H9 (cell line): Measurements from ENCODE around the gene DHFR2. TPM values are rescaled to one million over a fixed set of nuclear protein-coding genes. Genes with fewer than 3 reads are reported as not detected.
A peak's percentile ranks its signal among the peaks of the same experiment; 100 is the strongest.

Experiments used
- DNase-seq: peaks from one replicate; pipeline ENCODE4 v3.0.0-alpha.2; 2017
- H2AFZ ChIP-seq: one replicate; pipeline ENCODE4 v1.6.1; 2013; ENCODE audit warnings: mild to moderate bottlenecking, low read length, control low read depth, moderate library complexity
- H2AK5ac ChIP-seq: 2 replicates; pipeline ENCODE4 v1.6.1; 2013; ENCODE audit warnings: low read length, control low read depth, mixed read lengths; ENCODE audit not compliant: insufficient read length
- H2BK120ac ChIP-seq: one replicate; pipeline ENCODE4 v1.6.1; 2013; ENCODE audit warnings: low read depth, mild to moderate bottlenecking, low read length, control low read depth, inconsistent platforms; ENCODE audit not compliant: poor library complexity, severe bottlenecking
- H2BK12ac ChIP-seq: 2 replicates; pipeline ENCODE4 v1.6.1; 2013; ENCODE audit warnings: low read length, control low read depth, mixed read lengths, low read depth; ENCODE audit not compliant: insufficient read length
- H2BK15ac ChIP-seq: 2 replicates; pipeline ENCODE4 v1.6.1; 2013; ENCODE audit warnings: low read depth, low read length, control low read depth
- H2BK20ac ChIP-seq: one replicate; pipeline ENCODE4 v1.6.1; 2013; ENCODE audit warnings: low read depth, mild to moderate bottlenecking, low read length, control low read depth, inconsistent platforms; ENCODE audit not compliant: poor library complexity, severe bottlenecking
- H2BK5ac ChIP-seq: 2 replicates; pipeline ENCODE4 v1.6.1; 2013; ENCODE audit warnings: low read length, control low read depth, mixed read lengths; ENCODE audit not compliant: insufficient read length
- H3K14ac ChIP-seq: 2 replicates; pipeline ENCODE4 v1.6.1; 2013; ENCODE audit warnings: low read length, control low read depth; ENCODE audit not compliant: insufficient read depth
- H3K18ac ChIP-seq: 2 replicates; pipeline ENCODE4 v1.6.1; 2013; ENCODE audit warnings: low read depth, mild to moderate bottlenecking, mixed read lengths, low read length, control low read depth; ENCODE audit not compliant: insufficient read length
- H3K23ac ChIP-seq: 2 replicates; pipeline ENCODE4 v1.6.1; 2013; ENCODE audit warnings: low read length, control low read depth, mixed read lengths, low read depth; ENCODE audit not compliant: insufficient read length
- H3K23me2 ChIP-seq: 2 replicates; pipeline ENCODE4 v1.6.1; 2013; ENCODE audit warnings: low read depth, mild to moderate bottlenecking, mixed read lengths, low read length, control low read depth; ENCODE audit not compliant: insufficient read length, poor library complexity, severe bottlenecking
- H3K27ac ChIP-seq: 2 replicates; pipeline ENCODE4 v1.5.1; 2013; ENCODE audit warnings: low read length, control low read depth, mixed read lengths, low read depth; ENCODE audit not compliant: insufficient read length
- H3K27me3 ChIP-seq: 2 replicates; pipeline ENCODE4 v1.6.1; 2013; ENCODE audit warnings: low read length, control low read depth, inconsistent platforms; ENCODE audit not compliant: insufficient read depth
- H3K4ac ChIP-seq: 2 replicates; pipeline ENCODE4 v1.6.1; 2013; ENCODE audit warnings: low read depth, mild to moderate bottlenecking, control low read depth, inconsistent platforms, low read length, moderate library complexity
- H3K4me1 ChIP-seq: 2 replicates; pipeline ENCODE4 v1.6.1; 2013; ENCODE audit warnings: low read length, control low read depth, inconsistent platforms; ENCODE audit not compliant: insufficient read depth
- H3K4me2 ChIP-seq: 2 replicates; pipeline ENCODE4 v1.6.1; 2013; ENCODE audit warnings: low read length, control low read depth, mixed read lengths; ENCODE audit not compliant: insufficient read length, insufficient read depth
- H3K56ac ChIP-seq: 2 replicates; pipeline ENCODE4 v1.6.1; 2013; ENCODE audit warnings: low read depth, mild to moderate bottlenecking, mixed read lengths, low read length, control low read depth; ENCODE audit not compliant: insufficient read length
- H3K79me1 ChIP-seq: 2 replicates; pipeline ENCODE4 v1.6.1; 2013; ENCODE audit warnings: low read depth, mild to moderate bottlenecking, moderate library complexity, low read length, control low read depth, inconsistent platforms; ENCODE audit not compliant: insufficient read depth, poor library complexity, severe bottlenecking
- H3K79me2 ChIP-seq: 2 replicates; pipeline ENCODE4 v1.6.1; 2013; ENCODE audit warnings: low read length, control low read depth, inconsistent platforms; ENCODE audit not compliant: insufficient read depth
- H3K9ac ChIP-seq: 2 replicates; pipeline ENCODE4 v1.6.1; 2013; ENCODE audit warnings: low read length, control low read depth, mixed read lengths; ENCODE audit not compliant: insufficient read length; ENCODE audit errors: extremely low read depth
- H3K9me3 ChIP-seq: one replicate; pipeline ENCODE4 v1.6.1; 2013; ENCODE audit warnings: low read depth, low read length, inconsistent platforms; ENCODE audit not compliant: control insufficient read depth
- H3T11ph ChIP-seq: one replicate; pipeline ENCODE4 v1.6.1; 2013; ENCODE audit warnings: mild to moderate bottlenecking, low read length, control low read depth, inconsistent platforms
- H4K20me1 ChIP-seq: one replicate; pipeline ENCODE4 v1.6.1; 2013; ENCODE audit not compliant: control insufficient read depth, insufficient read length, insufficient read depth
- H4K5ac ChIP-seq: 2 replicates; pipeline ENCODE4 v1.6.1; 2013; ENCODE audit warnings: low read depth, mild to moderate bottlenecking, mixed read lengths, low read length, control low read depth; ENCODE audit not compliant: insufficient read length
- H4K8ac ChIP-seq: replicated peaks from 2 replicates; pipeline ENCODE4 v1.6.1; 2013; ENCODE audit warnings: low read length, control low read depth, mixed read lengths, low read depth; ENCODE audit not compliant: insufficient read length
- H4K91ac ChIP-seq: 2 replicates; pipeline ENCODE4 v1.6.1; 2013; ENCODE audit warnings: low read depth, mild to moderate bottlenecking, moderate library complexity, mixed read lengths, low read length, control low read depth; ENCODE audit not compliant: insufficient read length
- H3K27ac Mint-ChIP-seq, 3 experiments: 2 replicates in 2 of 3; 3 replicates in 1 of 3; pipeline ENCODE4 v1.8.0; 2020 to 2021; ENCODE audit warnings: mixed read lengths in 3 of 3, mild to moderate bottlenecking in 1 of 3, moderate library complexity in 1 of 3
- H3K27me3 Mint-ChIP-seq: 2 replicates; pipeline ENCODE4 v1.8.0; 2021; ENCODE audit warnings: low read depth, mild to moderate bottlenecking, moderate library complexity, mixed read lengths
- H3K36me3 Mint-ChIP-seq, 3 experiments: 2 replicates in 2 of 3; 3 replicates in 1 of 3; pipeline ENCODE4 v1.8.0; 2020 to 2021; ENCODE audit warnings: low read depth in 3 of 3, mixed read lengths in 3 of 3; ENCODE audit not compliant: insufficient read depth in 1 of 3
- H3K4me1 Mint-ChIP-seq, 2 experiments: 2 replicates each; pipeline ENCODE4 v1.8.0; 2020; ENCODE audit warnings: mixed read lengths in 2 of 2
- H3K4me3 Mint-ChIP-seq, 2 experiments: 2 replicates in 1 of 2; 3 replicates in 1 of 2; pipeline ENCODE4 v1.8.0; 2020 to 2021; ENCODE audit warnings: mild to moderate bottlenecking in 2 of 2, mixed read lengths in 2 of 2, moderate library complexity in 1 of 2
- H3K9me3 Mint-ChIP-seq, 2 experiments: 2 replicates in 1 of 2; 3 replicates in 1 of 2; pipeline ENCODE4 v1.8.0; 2020; ENCODE audit warnings: mild to moderate bottlenecking in 2 of 2, mixed read lengths in 2 of 2, moderate library complexity in 1 of 2
- WGBS: extraction: QIAGEN DNeasy Blood & Tissue Kit; methylation state at CpG from one replicate; pipeline ENCODE4 v1.1.7; 2013; ENCODE audit warnings: missing lambda C conversion rate, low lambda C conversion rate, mixed read lengths; ENCODE audit not compliant: insufficient read length; ENCODE audit errors: extremely low coverage; 5-methylcytosine and 5-hydroxymethylcytosine counted together
- total RNA-seq: library from RNA; stranded (reverse); gene quantifications from 2 replicates; pipeline ENCODE4 v1.2.1, GENCODE V29; 2021
- TF ChIP-seq, protein P1 (sequence below): fragments of 200-600 bp; sonication (generic); conservative IDR thresholded peaks from 3 replicates; pipeline ENCODE4 v1.8.0; 2021; ENCODE audit warnings: antibody characterized with exemption, mild to moderate bottlenecking

Gene DHFR2
- total RNA-seq, 1 experiment from 2014 or later, result 1.6 TPM

DNA sequence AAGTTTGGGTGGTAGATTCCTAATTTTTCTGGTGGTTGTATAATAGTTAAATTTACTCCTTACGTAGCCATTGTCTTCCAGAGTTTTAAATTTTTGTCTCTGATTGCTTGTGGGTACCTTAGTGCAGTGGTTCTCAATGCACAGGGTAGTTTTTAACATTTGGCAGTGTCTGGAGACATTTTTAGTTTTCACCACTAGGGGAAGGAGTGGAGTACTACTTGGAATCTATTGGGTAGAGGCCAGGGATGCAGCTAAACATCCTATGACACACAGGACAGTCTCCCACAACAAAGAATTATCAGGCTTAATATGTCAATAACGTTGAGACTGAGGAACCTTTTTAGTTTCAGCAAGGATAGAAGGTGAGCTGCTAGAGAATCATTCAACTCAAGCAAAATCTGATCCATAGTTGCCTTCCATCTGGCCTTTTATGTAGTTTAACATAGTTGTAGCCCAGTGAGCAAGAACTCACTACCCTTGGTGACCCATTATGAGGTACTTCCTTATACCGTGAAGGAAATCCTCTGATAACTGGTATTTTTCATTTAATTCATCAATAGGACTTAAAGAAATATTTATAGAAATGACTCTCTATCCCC, 25.7 kb downstream of the DHFR2 start:
- Histone ChIP-seq H3K23ac (no peak overlapping the region), H3K18ac (no peak overlapping the region), H3K9me3 (no peaks in the 10 kb centered on the region), H2AFZ (no peak overlapping the region), H3K79me1 (no peaks in the 10 kb centered on the region), H4K8ac (no peak overlapping the region), H2BK20ac (no peak overlapping the region), H3K4ac (no peak overlapping the region), H3K56ac (no peak overlapping the region), H3K4me1 (no peaks in the 10 kb centered on the region), H4K91ac (no peak overlapping the region), H2BK15ac (no peak overlapping the region), H4K5ac (no peak overlapping the region), H2BK5ac (no peak overlapping the region), H2BK12ac (no peak overlapping the region), H3K4me2 (no peak overlapping the region), H3K14ac (no peak overlapping the region), H2AK5ac (no peak overlapping the region), H4K20me1 (no peaks in the 10 kb centered on the region), H3K79me2 (no peaks in the 10 kb centered on the region), H3K27ac (no peak overlapping the region), H3K23me2 (no peaks in the 10 kb centered on the region), H3K9ac (no peak overlapping the region), H3T11ph (no peak overlapping the region), H2BK120ac (no peak overlapping the region), H3K27me3 (no peaks in the 10 kb centered on the region)
- no peak overlapping the region for H3K27ac Mint-ChIP-seq
- H3K4me1 Mint-ChIP-seq, result no peaks in the 10 kb centered on the region
- TF ChIP-seq, protein P1, sequence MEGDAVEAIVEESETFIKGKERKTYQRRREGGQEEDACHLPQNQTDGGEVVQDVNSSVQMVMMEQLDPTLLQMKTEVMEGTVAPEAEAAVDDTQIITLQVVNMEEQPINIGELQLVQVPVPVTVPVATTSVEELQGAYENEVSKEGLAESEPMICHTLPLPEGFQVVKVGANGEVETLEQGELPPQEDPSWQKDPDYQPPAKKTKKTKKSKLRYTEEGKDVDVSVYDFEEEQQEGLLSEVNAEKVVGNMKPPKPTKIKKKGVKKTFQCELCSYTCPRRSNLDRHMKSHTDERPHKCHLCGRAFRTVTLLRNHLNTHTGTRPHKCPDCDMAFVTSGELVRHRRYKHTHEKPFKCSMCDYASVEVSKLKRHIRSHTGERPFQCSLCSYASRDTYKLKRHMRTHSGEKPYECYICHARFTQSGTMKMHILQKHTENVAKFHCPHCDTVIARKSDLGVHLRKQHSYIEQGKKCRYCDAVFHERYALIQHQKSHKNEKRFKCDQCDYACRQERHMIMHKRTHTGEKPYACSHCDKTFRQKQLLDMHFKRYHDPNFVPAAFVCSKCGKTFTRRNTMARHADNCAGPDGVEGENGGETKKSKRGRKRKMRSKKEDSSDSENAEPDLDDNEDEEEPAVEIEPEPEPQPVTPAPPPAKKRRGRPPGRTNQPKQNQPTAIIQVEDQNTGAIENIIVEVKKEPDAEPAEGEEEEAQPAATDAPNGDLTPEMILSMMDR, result peak; percentile 71
- DNase-seq, result no peak
- peaks cover under 1 to 8% (median 3%) of the 10 kb centered on the region in 3 experiments; a peak in 6 of 7 replicates for H3K36me3 Mint-ChIP-seq
- H3K27me3 Mint-ChIP-seq, result no peaks in the 10 kb centered on the region
- WGBS, result no CpG with 5 or more reads among the region's 3 CpGs
- peaks cover under 1% of the 10 kb centered on the region in 2 experiments; a peak in 1 of 5 replicates for H3K9me3 Mint-ChIP-seq
- H3K4me3 Mint-ChIP-seq, result no peak overlapping the region
